ENCODE measurements around the gene TOM1. TPM values are rescaled to one million over a fixed set of nuclear protein-coding genes. Genes with fewer than 3 reads are reported as not detected.
A peak's percentile ranks its signal among the peaks of the same experiment; 100 is the strongest.

Gene TOM1
- total RNA-seq = 16.8 and 18.7 TPM in 2 replicates

GRCh38 chr22:35299673-35300499, at the start of gene TOM1:
Gene TOM1, plus strand, starts transcription at chr22:35299894. Its CDS starts 35 bp downstream, at chr22:35299929.
- peak within 1 kb of the TSS; percentile 94 for H3K27ac Mint-ChIP-seq
- peak; percentile 99 for DNase-seq
- peaks cover 33% of the 10 kb centered on the region for H3K4me1 Mint-ChIP-seq
- H3K36me3 Mint-ChIP-seq (ENCODE audit: low read depth) = peaks cover 20% of the 10 kb centered on the region
- intact Hi-C loops (cut with micrococcal nuclease) = loop anchor here (2.0 kb wide), 3 partner anchors 43 to 349 kb away; partner anchors contain the start of genes APOL6 and HMGXB4
- peak within 1 kb of the TSS; percentile 96 for H3K4me3 Mint-ChIP-seq
- no peaks in the 10 kb centered on the region for H3K9me3 Mint-ChIP-seq
- H3K27me3 Mint-ChIP-seq = peaks cover 2% of the 10 kb centered on the region

GRCh38 chr22:35250156-35250555, 49.5 kb upstream of the TOM1 start:
- no peaks in the 10 kb centered on the region for H3K36me3 Mint-ChIP-seq (ENCODE audit: low read depth)
- DNase-seq = no peak
- H3K27me3 Mint-ChIP-seq = peaks cover 8% of the 10 kb centered on the region
- no peak overlapping the region for H3K27ac Mint-ChIP-seq
- intact Hi-C loops (cut with micrococcal nuclease) = no loop called here
- no peak overlapping the region for H3K4me3 Mint-ChIP-seq
- no peaks in the 10 kb centered on the region for H3K4me1 Mint-ChIP-seq
- no peaks in the 10 kb centered on the region for H3K9me3 Mint-ChIP-seq

- no peaks in the 10 kb centered on the region for H3K9me3 Mint-ChIP-seq
- no peaks in the 10 kb centered on the region for H3K27me3 Mint-ChIP-seq
- DNase-seq = no peak
- no peak overlapping the region for H3K4me3 Mint-ChIP-seq
- peaks cover 16% of the 10 kb centered on the region for H3K4me1 Mint-ChIP-seq
- no peak overlapping the region for H3K27ac Mint-ChIP-seq
- peaks cover 6% of the 10 kb centered on the region for H3K36me3 Mint-ChIP-seq (ENCODE audit: low read depth)
- intact Hi-C loops (cut with micrococcal nuclease) = no loop called here
These were observed 45.7 kb upstream of the TOM1 start for GRCh38 chr22:35253946-35254345.

- no peak for DNase-seq
- H3K9me3 Mint-ChIP-seq = no peaks in the 10 kb centered on the region
- H3K36me3 Mint-ChIP-seq (ENCODE audit: low read depth) = peaks cover 21% of the 10 kb centered on the region
- H3K4me1 Mint-ChIP-seq = peaks cover 30% of the 10 kb centered on the region
- H3K4me3 Mint-ChIP-seq = peak overlapping the region; percentile 92
- peak overlapping the region; percentile 96 for H3K27ac Mint-ChIP-seq
- intact Hi-C loops (cut with micrococcal nuclease) = loop anchor here (2.0 kb wide), 1 partner anchor 44 kb away; no protein-coding TSS in a partner anchor
- H3K27me3 Mint-ChIP-seq = no peaks in the 10 kb centered on the region
These were observed 42.7 kb upstream of the TOM1 start for GRCh38 chr22:35257002-35257320.

- Mint-ChIP-seq H3K36me3 (ENCODE audit: low read depth) (peaks cover 24% of the 10 kb centered on the region), H3K27me3 (no peaks in the 10 kb centered on the region), H3K9me3 (no peaks in the 10 kb centered on the region), H3K4me3 (peak within 1 kb of the TSS; percentile 92), H3K4me1 (peaks cover 30% of the 10 kb centered on the region), H3K27ac (peak within 1 kb of the TSS; percentile 96)
- peak; percentile 96 for DNase-seq
- intact Hi-C loops (cut with micrococcal nuclease) = loop anchor here (2.0 kb wide), 1 partner anchor 43 kb away; no protein-coding TSS in a partner anchor
These were observed 42.1 kb upstream of the TOM1 start, which contains the start of gene HMGXB4 for GRCh38 chr22:35257321-35258190. Gene HMGXB4, plus strand, starts transcription at chr22:35257493. Its CDS starts 4,898 bp downstream, at chr22:35262391.

- Mint-ChIP-seq H3K36me3 (ENCODE audit: low read depth) (peaks cover 29% of the 10 kb centered on the region), H3K4me1 (peaks cover 30% of the 10 kb centered on the region), H3K4me3 (peak overlapping the region; percentile 92), H3K9me3 (no peaks in the 10 kb centered on the region), H3K27ac (peak overlapping the region; percentile 94), H3K27me3 (no peaks in the 10 kb centered on the region)
- DNase-seq = peak; percentile 64
- intact Hi-C loops (cut with micrococcal nuclease) = no loop called here
These were observed 41.3 kb upstream of the TOM1 start for GRCh38 chr22:35258191-35258988.

- Mint-ChIP-seq H3K36me3 (ENCODE audit: low read depth) (peaks cover 66% of the 10 kb centered on the region), H3K4me3 (no peak overlapping the region), H3K27ac (no peak overlapping the region), H3K9me3 (no peaks in the 10 kb centered on the region), H3K4me1 (peaks cover 16% of the 10 kb centered on the region), H3K27me3 (no peaks in the 10 kb centered on the region)
- no peak for DNase-seq
- intact Hi-C loops (cut with micrococcal nuclease) = no loop called here
These were observed 34.7 kb upstream of the TOM1 start for GRCh38 chr22:35264986-35265385.

GRCh38 chr22:35266277-35266676, 33.4 kb upstream of the TOM1 start:
- H3K36me3 Mint-ChIP-seq (ENCODE audit: low read depth) = peaks cover 64% of the 10 kb centered on the region
- H3K27ac Mint-ChIP-seq = no peak overlapping the region
- no peaks in the 10 kb centered on the region for H3K27me3 Mint-ChIP-seq
- H3K4me1 Mint-ChIP-seq = peaks cover 14% of the 10 kb centered on the region
- no peak overlapping the region for H3K4me3 Mint-ChIP-seq
- DNase-seq = no peak
- H3K9me3 Mint-ChIP-seq = no peaks in the 10 kb centered on the region
- intact Hi-C loops (cut with micrococcal nuclease) = no loop called here

GRCh38 chr22:35269630-35270029, 30.1 kb upstream of the TOM1 start:
- no peaks in the 10 kb centered on the region for H3K27me3 Mint-ChIP-seq
- no peak overlapping the region for H3K27ac Mint-ChIP-seq
- H3K36me3 Mint-ChIP-seq (ENCODE audit: low read depth) = peaks cover 60% of the 10 kb centered on the region
- intact Hi-C loops (cut with micrococcal nuclease) = no loop called here
- no peaks in the 10 kb centered on the region for H3K9me3 Mint-ChIP-seq
- H3K4me3 Mint-ChIP-seq = no peak overlapping the region
- DNase-seq = no peak
- H3K4me1 Mint-ChIP-seq = peaks cover 27% of the 10 kb centered on the region

GRCh38 chr22:35274154-35274871, 25.4 kb upstream of the TOM1 start:
- peaks cover 24% of the 10 kb centered on the region for H3K4me1 Mint-ChIP-seq
- no peaks in the 10 kb centered on the region for H3K27me3 Mint-ChIP-seq
- H3K36me3 Mint-ChIP-seq (ENCODE audit: low read depth) = peaks cover 42% of the 10 kb centered on the region
- DNase-seq = no peak
- peak overlapping the region; percentile 7 for H3K4me3 Mint-ChIP-seq
- H3K27ac Mint-ChIP-seq = peak overlapping the region; percentile 73
- intact Hi-C loops (cut with micrococcal nuclease) = no loop called here
- H3K9me3 Mint-ChIP-seq = no peaks in the 10 kb centered on the region

GRCh38 chr22:35275580-35275979, 24.1 kb upstream of the TOM1 start:
- H3K36me3 Mint-ChIP-seq (ENCODE audit: low read depth) = peaks cover 44% of the 10 kb centered on the region
- no peak overlapping the region for H3K27ac Mint-ChIP-seq
- no peak for DNase-seq
- H3K4me3 Mint-ChIP-seq = no peak overlapping the region
- no peaks in the 10 kb centered on the region for H3K27me3 Mint-ChIP-seq
- H3K4me1 Mint-ChIP-seq = peaks cover 30% of the 10 kb centered on the region
- intact Hi-C loops (cut with micrococcal nuclease) = no loop called here
- no peaks in the 10 kb centered on the region for H3K9me3 Mint-ChIP-seq

- no peaks in the 10 kb centered on the region for H3K9me3 Mint-ChIP-seq
- peaks cover 32% of the 10 kb centered on the region for H3K4me1 Mint-ChIP-seq
- no peaks in the 10 kb centered on the region for H3K27me3 Mint-ChIP-seq
- H3K36me3 Mint-ChIP-seq (ENCODE audit: low read depth) = peaks cover 46% of the 10 kb centered on the region
- no peak overlapping the region for H3K4me3 Mint-ChIP-seq
- no peak for DNase-seq
- intact Hi-C loops (cut with micrococcal nuclease) = no loop called here
- no peak overlapping the region for H3K27ac Mint-ChIP-seq
These were observed 23.7 kb upstream of the TOM1 start for GRCh38 chr22:35276019-35276418.

GRCh38 chr22:35288116-35288515, 11.6 kb upstream of the TOM1 start:
- intact Hi-C loops (cut with micrococcal nuclease) = no loop called here
- H3K4me1 Mint-ChIP-seq = peaks cover under 1% of the 10 kb centered on the region
- no peak overlapping the region for H3K27ac Mint-ChIP-seq
- no peaks in the 10 kb centered on the region for H3K27me3 Mint-ChIP-seq
- peaks cover 52% of the 10 kb centered on the region for H3K36me3 Mint-ChIP-seq (ENCODE audit: low read depth)
- no peak for DNase-seq
- H3K4me3 Mint-ChIP-seq = no peak overlapping the region
- no peaks in the 10 kb centered on the region for H3K9me3 Mint-ChIP-seq
